ENCODE measurements around the gene CBLC.
A peak's percentile ranks its signal among the peaks of the same experiment; 100 is the strongest.

CBLC gene

GRCh38 chr19:44841231-44841630 is 63.5 kb downstream of the CBLC start:
- Histone ChIP-seq H3K27ac (ENCODE audit: low read depth, low read length) (no peak overlapping the region), H3K9ac (ENCODE audit: low read length) (no peak overlapping the region), H4K5ac (ENCODE audit: low read length) (no peak overlapping the region), H4K8ac (ENCODE audit: low read depth, low read length) (no peak overlapping the region), H3K4me3 (ENCODE audit: low read length) (no peak overlapping the region), H3K4ac (ENCODE audit: low read depth, low read length) (no peak overlapping the region), H3K56ac (ENCODE audit: low read length) (no peak overlapping the region), H3K18ac (ENCODE audit: low read length) (no peak overlapping the region), H3K79me2 (ENCODE audit: control insufficient read depth, insufficient read depth, low read length) (no peaks in the 10 kb centered on the region), H3K36me3 (ENCODE audit: control insufficient read depth, insufficient read depth, low read length) (no peaks in the 10 kb centered on the region), H3K27me3 (ENCODE audit: insufficient read depth, low read length, poor library complexity) (no peaks in the 10 kb centered on the region), H3K4me2 (ENCODE audit: low read length) (no peak overlapping the region), H3K23ac (ENCODE audit: low read length) (no peak overlapping the region), H2BK5ac (ENCODE audit: low read length) (no peak overlapping the region), H3K79me1 (ENCODE audit: low read length) (no peaks in the 10 kb centered on the region), H3K4me1 (ENCODE audit: control insufficient read depth, low read depth, low read length) (no peaks in the 10 kb centered on the region), H2AK5ac (ENCODE audit: low read length) (no peak overlapping the region), H2BK120ac (ENCODE audit: low read depth, low read length) (no peak overlapping the region), H2BK15ac (replicated peaks; ENCODE audit: low read depth) (no peak overlapping the region)
- DNase-seq, result no peak
- whole genome bisulfite sequencing (ENCODE audit: extremely low coverage, insufficient coverage, low lambda C conversion rate), result no CpG with 5 or more reads among the region's 3 CpGs

DNA sequence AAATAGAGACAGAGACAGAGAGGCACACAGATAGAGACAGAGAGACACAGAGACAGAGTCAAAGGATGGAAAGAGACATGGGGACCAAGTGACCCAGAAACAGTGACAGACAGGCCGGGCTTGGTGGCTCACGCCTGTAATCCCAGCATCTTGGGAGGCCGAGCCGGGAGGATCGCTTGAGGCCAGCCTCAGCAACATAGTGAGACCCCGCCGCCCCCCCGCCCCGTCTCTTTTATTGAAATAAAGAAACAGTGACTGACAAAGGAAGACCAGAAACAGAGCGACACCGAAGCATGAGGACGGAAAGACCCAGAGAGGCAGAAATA is 67.6 kb downstream of the CBLC start:
- no peak overlapping the region for H3K4me3 ChIP-seq (ENCODE audit: low read length)
- H3K27ac ChIP-seq (ENCODE audit: low read depth, low read length), result no peak overlapping the region
- WGBS (ENCODE audit: extremely low coverage, insufficient coverage, low lambda C conversion rate), result no CpG with 5 or more reads among the region's 12 CpGs

DNA sequence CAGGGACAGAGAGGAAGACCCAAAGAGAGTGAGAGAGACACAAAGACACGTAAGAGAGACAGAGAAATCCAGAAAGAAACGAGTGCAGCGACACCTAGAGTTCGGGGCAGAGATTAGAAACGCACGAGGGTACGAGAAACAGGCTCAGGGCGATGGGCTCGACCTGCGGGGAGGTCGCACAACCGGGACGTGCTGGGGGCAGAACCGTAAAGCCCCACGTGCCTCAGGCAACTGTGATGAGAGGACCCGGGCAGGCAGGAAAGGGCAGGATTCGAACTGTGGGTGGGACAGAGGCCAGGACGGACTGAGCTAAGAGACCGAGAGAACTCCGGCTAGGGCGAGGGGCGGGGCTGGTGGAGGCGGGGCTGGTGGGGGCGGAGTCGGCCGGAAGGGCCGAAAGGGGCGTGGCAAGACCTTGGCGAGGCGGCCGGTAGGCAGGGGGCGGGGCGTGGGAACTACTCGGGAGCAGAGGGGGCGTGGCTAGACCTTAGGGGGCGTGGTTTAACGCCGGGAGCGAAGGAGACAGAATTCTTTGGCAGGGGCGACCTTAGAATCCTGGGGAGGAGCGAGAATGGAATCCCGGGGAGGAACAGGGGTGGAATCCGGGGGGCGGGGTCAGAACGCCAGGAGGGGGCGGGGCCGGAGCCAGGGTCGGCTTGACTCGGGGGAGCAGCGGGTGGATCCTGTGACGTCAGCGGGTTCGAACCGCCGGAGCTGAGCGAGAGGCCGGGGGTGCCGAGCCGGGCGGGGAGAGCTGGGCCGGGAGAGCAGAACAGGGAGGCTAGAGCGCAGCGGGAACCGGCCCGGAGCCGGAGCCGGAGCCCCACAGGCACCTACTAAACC is 68.1 kb downstream of the CBLC start, which contains the start of gene NECTIN2:
NECTIN2 (plus strand) TSS at position 686 of the 843 bp plus-strand sequence. CDS start 229 bp downstream, outside the sequence.
- peak within 1 kb of the TSS; percentile 83 for H2BK120ac ChIP-seq (ENCODE audit: low read depth, low read length)
- H3K79me2 ChIP-seq (ENCODE audit: control insufficient read depth, insufficient read depth, low read length), result peaks cover 38% of the 10 kb centered on the region
- H3K23ac ChIP-seq (ENCODE audit: low read length), result peak within 1 kb of the TSS; percentile 72
- H3K9ac ChIP-seq (ENCODE audit: low read length), result peak within 1 kb of the TSS; percentile 95
- peak within 1 kb of the TSS; percentile 99 for H3K18ac ChIP-seq (ENCODE audit: low read length)
- peak within 1 kb of the TSS; percentile 98 for H3K27ac ChIP-seq (ENCODE audit: low read depth, low read length)
- no CpG with 5 or more reads among the region's 67 CpGs for WGBS (ENCODE audit: extremely low coverage, insufficient coverage, low lambda C conversion rate)
- H3K27me3 ChIP-seq (ENCODE audit: insufficient read depth, low read length, poor library complexity), result no peaks in the 10 kb centered on the region
- peak within 1 kb of the TSS; percentile 99 for H3K4ac ChIP-seq (ENCODE audit: low read depth, low read length)
- peak within 1 kb of the TSS; percentile 25 for H2BK15ac ChIP-seq (replicated peaks; ENCODE audit: low read depth)
- H3K56ac ChIP-seq (ENCODE audit: low read length), result peak within 1 kb of the TSS; percentile 97
- H4K5ac ChIP-seq (ENCODE audit: low read length), result no peak within 1 kb of the TSS
- H3K36me3 ChIP-seq (ENCODE audit: control insufficient read depth, insufficient read depth, low read length), result no peaks in the 10 kb centered on the region
- DNase-seq, result peak; percentile 98
- H3K4me2 ChIP-seq (ENCODE audit: low read length), result peak within 1 kb of the TSS; percentile 98
- H3K4me3 ChIP-seq (ENCODE audit: low read length), result peak within 1 kb of the TSS; percentile 99
- H3K79me1 ChIP-seq (ENCODE audit: low read length), result peaks cover 5% of the 10 kb centered on the region
- H2BK5ac ChIP-seq (ENCODE audit: low read length), result peak within 1 kb of the TSS; percentile 91
- peaks cover 7% of the 10 kb centered on the region for H3K4me1 ChIP-seq (ENCODE audit: control insufficient read depth, low read depth, low read length)
- H4K8ac ChIP-seq (ENCODE audit: low read depth, low read length), result no peak within 1 kb of the TSS
- H2AK5ac ChIP-seq (ENCODE audit: low read length), result no peak within 1 kb of the TSS

More for the DNA sequence above, 67.6 kb downstream of the CBLC start:
- Histone ChIP-seq H4K5ac (ENCODE audit: low read length) (no peak overlapping the region), H2BK120ac (ENCODE audit: low read depth, low read length) (no peak overlapping the region), H3K79me2 (ENCODE audit: control insufficient read depth, insufficient read depth, low read length) (peaks cover 33% of the 10 kb centered on the region), H3K23ac (ENCODE audit: low read length) (no peak overlapping the region), H3K27me3 (ENCODE audit: insufficient read depth, low read length, poor library complexity) (no peaks in the 10 kb centered on the region), H3K18ac (ENCODE audit: low read length) (no peak overlapping the region), H2BK15ac (replicated peaks; ENCODE audit: low read depth) (no peak overlapping the region), H3K4ac (ENCODE audit: low read depth, low read length) (no peak overlapping the region), H3K56ac (ENCODE audit: low read length) (peak overlapping the region; percentile 97), H3K4me1 (ENCODE audit: control insufficient read depth, low read depth, low read length) (peaks cover 7% of the 10 kb centered on the region), H3K79me1 (ENCODE audit: low read length) (peaks cover 4% of the 10 kb centered on the region), H4K8ac (ENCODE audit: low read depth, low read length) (no peak overlapping the region), H3K4me2 (ENCODE audit: low read length) (no peak overlapping the region), H2AK5ac (ENCODE audit: low read length) (no peak overlapping the region), H2BK5ac (ENCODE audit: low read length) (no peak overlapping the region), H3K9ac (ENCODE audit: low read length) (no peak overlapping the region), H3K36me3 (ENCODE audit: control insufficient read depth, insufficient read depth, low read length) (no peaks in the 10 kb centered on the region)
- DNase-seq, result no peak

DNA sequence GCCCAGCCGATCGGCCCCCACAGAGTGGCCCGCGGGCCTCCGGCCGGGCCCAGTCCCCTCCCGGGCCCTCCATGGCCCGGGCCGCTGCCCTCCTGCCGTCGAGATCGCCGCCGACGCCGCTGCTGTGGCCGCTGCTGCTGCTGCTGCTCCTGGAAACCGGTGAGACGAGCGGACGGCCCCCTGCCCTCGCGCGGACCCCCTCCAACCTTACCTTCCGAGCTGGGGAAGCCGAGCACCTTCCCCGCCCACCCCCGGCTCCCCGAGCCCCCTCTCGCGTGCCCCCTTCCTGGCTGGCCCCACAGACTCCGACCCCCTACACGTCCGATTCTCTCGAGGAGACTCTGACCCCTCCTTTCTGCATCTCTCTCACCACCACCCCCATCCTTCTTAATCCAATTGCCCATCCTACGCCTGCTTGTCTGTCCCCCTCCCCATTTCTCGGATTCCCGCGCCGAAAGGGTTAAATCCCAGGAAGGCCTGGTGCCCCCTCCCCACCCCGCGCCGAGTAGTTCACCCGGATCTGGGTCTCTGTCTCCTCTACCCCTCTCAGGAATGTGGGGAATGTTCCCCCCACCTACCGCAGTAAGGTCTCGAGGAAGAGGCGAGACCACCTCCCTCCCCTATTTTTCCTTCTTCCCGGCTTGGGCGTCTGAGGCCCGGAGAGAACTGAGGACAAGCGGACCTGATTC is 68.9 kb downstream of the CBLC start:
- Histone ChIP-seq H2AK5ac (ENCODE audit: low read length) (no peak overlapping the region), H3K4me1 (ENCODE audit: control insufficient read depth, low read depth, low read length) (peaks cover 7% of the 10 kb centered on the region), H3K27ac (ENCODE audit: low read depth, low read length) (peak overlapping the region; percentile 98), H3K79me1 (ENCODE audit: low read length) (peaks cover 10% of the 10 kb centered on the region), H3K27me3 (ENCODE audit: insufficient read depth, low read length, poor library complexity) (no peaks in the 10 kb centered on the region), H2BK120ac (ENCODE audit: low read depth, low read length) (peak overlapping the region; percentile 83), H3K36me3 (ENCODE audit: control insufficient read depth, insufficient read depth, low read length) (peaks cover 1% of the 10 kb centered on the region), H3K9ac (ENCODE audit: low read length) (peak overlapping the region; percentile 95), H3K56ac (ENCODE audit: low read length) (peak overlapping the region; percentile 96), H2BK5ac (ENCODE audit: low read length) (peak overlapping the region; percentile 91), H3K4me3 (ENCODE audit: low read length) (peak overlapping the region; percentile 99), H2BK15ac (replicated peaks; ENCODE audit: low read depth) (no peak overlapping the region), H3K4ac (ENCODE audit: low read depth, low read length) (peak overlapping the region; percentile 99), H4K5ac (ENCODE audit: low read length) (no peak overlapping the region), H3K79me2 (ENCODE audit: control insufficient read depth, insufficient read depth, low read length) (peaks cover 46% of the 10 kb centered on the region), H3K23ac (ENCODE audit: low read length) (peak overlapping the region; percentile 72), H4K8ac (ENCODE audit: low read depth, low read length) (no peak overlapping the region), H3K18ac (ENCODE audit: low read length) (peak overlapping the region; percentile 99), H3K4me2 (ENCODE audit: low read length) (peak overlapping the region; percentile 92)
- no CpG with 5 or more reads among the region's 51 CpGs for WGBS (ENCODE audit: extremely low coverage, insufficient coverage, low lambda C conversion rate)
- peak; percentile 98 for DNase-seq

DNA sequence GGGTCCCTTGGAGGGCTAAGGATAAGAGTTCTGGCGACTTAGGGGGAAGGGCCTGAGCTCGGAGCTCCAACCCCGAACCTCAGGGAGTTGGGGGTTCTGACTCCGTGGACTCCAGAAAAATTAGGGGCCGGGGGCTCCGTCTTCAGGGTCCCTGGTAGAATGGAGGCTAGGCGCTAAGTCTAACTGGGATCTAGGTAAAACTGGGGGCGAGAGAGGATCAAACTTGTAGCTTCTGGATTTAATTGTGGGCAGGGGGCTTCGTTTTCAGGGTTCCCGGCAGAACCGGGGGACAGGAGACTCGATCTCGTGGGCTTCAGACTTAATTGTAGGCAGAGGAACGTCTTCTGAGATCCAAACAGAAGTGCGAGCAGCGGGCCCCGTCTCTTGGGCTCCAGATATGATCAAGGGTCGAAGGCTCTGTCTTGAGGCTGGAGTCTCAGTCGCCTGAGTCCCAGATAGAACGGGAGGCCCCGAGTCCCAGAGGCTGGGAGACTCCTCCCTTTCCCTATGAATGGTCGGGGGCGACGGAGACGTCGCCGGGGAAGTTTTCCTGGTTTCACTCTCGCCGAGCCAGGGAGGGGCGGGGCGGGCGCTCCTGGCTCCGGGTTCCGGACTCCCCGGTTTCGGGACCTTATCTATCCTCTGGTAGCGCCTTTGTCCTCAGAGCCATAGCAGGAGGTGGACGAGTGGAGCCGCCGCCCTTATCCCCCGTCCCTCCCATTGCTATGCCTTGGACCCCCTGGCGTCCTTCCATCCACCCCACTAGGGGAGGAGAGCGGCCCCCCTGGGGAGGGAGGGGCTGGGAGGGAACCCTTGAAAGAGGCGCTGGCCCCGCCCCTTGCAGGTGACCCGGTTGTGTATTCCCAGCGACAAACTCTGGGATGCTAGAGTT is 69.7 kb downstream of the CBLC start:
- Histone ChIP-seq H3K4me2 (ENCODE audit: low read length) (peak overlapping the region; percentile 92), H4K5ac (ENCODE audit: low read length) (no peak overlapping the region), H3K18ac (ENCODE audit: low read length) (peak overlapping the region; percentile 94), H3K27ac (ENCODE audit: low read depth, low read length) (peak overlapping the region; percentile 98), H3K56ac (ENCODE audit: low read length) (peak overlapping the region; percentile 96), H3K79me2 (ENCODE audit: control insufficient read depth, insufficient read depth, low read length) (peaks cover 54% of the 10 kb centered on the region), H4K8ac (ENCODE audit: low read depth, low read length) (no peak overlapping the region), H2BK15ac (replicated peaks; ENCODE audit: low read depth) (peak overlapping the region; percentile 25), H3K4me1 (ENCODE audit: control insufficient read depth, low read depth, low read length) (peaks cover 7% of the 10 kb centered on the region), H2BK120ac (ENCODE audit: low read depth, low read length) (peak overlapping the region; percentile 83), H3K4me3 (ENCODE audit: low read length) (peak overlapping the region; percentile 99), H3K9ac (ENCODE audit: low read length) (peak overlapping the region; percentile 95), H3K36me3 (ENCODE audit: control insufficient read depth, insufficient read depth, low read length) (peaks cover 2% of the 10 kb centered on the region), H3K79me1 (ENCODE audit: low read length) (peaks cover 12% of the 10 kb centered on the region), H3K27me3 (ENCODE audit: insufficient read depth, low read length, poor library complexity) (no peaks in the 10 kb centered on the region), H3K23ac (ENCODE audit: low read length) (no peak overlapping the region), H3K4ac (ENCODE audit: low read depth, low read length) (peak overlapping the region; percentile 94), H2BK5ac (ENCODE audit: low read length) (peak overlapping the region; percentile 91), H2AK5ac (ENCODE audit: low read length) (no peak overlapping the region)
- peak; percentile 76 for DNase-seq
- no CpG with 5 or more reads among the region's 47 CpGs for WGBS (ENCODE audit: extremely low coverage, insufficient coverage, low lambda C conversion rate)

Data from mesendoderm (in vitro differentiated cells).